ENCODE results near the gene SLC5A1. TPM values are rescaled to one million over a fixed set of nuclear protein-coding genes. Genes with fewer than 3 reads are reported as not detected.
"Not testable (repeated sequence)": the region's sequence is repeated elsewhere in the genome, so short reads cannot be mapped to it uniquely, and the experiment has no call there.

SLC5A1 gene
- total and polyA plus RNA-seq, 2 of the 8 experiments (the other 6 are each of a cell fraction or from before 2014, with no cell fraction given) = 0.06 TPM; not detected in 1

GRCh38 chr22:32147128-32147527, 104.1 kb downstream of the SLC5A1 start:
- H2BK20ac ChIP-seq (ENCODE audit: low read length); H3K4me3 ChIP-seq (ENCODE audit: extremely low read depth in 1 of 4, insufficient read depth in 2 of 4, low read depth in 3 of 4, low read length in 4 of 4); CTCF ChIA-PET (ENCODE audit: partially characterized antibody); H3K36me3 ChIP-seq (ENCODE audit: control insufficient read depth in 2 of 4, insufficient read depth in 4 of 4, low read length in 3 of 4); H3K9ac ChIP-seq (replicated peaks in 1 of 4; ENCODE audit: extremely low read depth in 1 of 4, low read depth in 3 of 4, low read length in 3 of 4); H3K79me1 ChIP-seq (ENCODE audit: low read depth, low read length); H3K27ac ChIP-seq (ENCODE audit: low read depth, low read length); H4K8ac ChIP-seq (ENCODE audit: extremely low read depth, insufficient read depth, low read length); FAIRE-seq; H4K20me1 ChIP-seq (replicated peaks in 1 of 2; ENCODE audit: control insufficient read depth in 1 of 2, insufficient read depth in 2 of 2, low read length in 2 of 2); H4K5ac ChIP-seq (ENCODE audit: insufficient read length, low read depth, low read length); H3K18ac ChIP-seq (ENCODE audit: extremely low read depth, low read length); POLR2A ChIA-PET (ENCODE audit: partially characterized antibody); H3K79me2 ChIP-seq (ENCODE audit: control insufficient read depth in 1 of 2, insufficient read depth in 2 of 2, low read length in 2 of 2); H3K27me3 ChIP-seq (replicated peaks in 1 of 4; ENCODE audit: control insufficient read depth in 3 of 4, extremely low read depth in 1 of 4, insufficient read depth in 3 of 4, low read length in 3 of 4); H2BK15ac ChIP-seq (ENCODE audit: low read length); H3K23ac ChIP-seq (ENCODE audit: insufficient read length); H3K4ac ChIP-seq (replicated peaks; ENCODE audit: insufficient read length, low read depth, low read length); H3K4me2 ChIP-seq (ENCODE audit: insufficient read depth in 1 of 2, low read depth in 2 of 2, low read length in 2 of 2); H2AK5ac ChIP-seq (ENCODE audit: low read depth, low read length); H2BK12ac ChIP-seq (ENCODE audit: low read depth, low read length); H3K9me3 ChIP-seq (ENCODE audit: insufficient read depth in 2 of 2, low read depth in 1 of 2, low read length in 1 of 2); H3K14ac ChIP-seq (ENCODE audit: insufficient read length); DNase-seq (ENCODE audit: low read depth in 1 of 2, low spot score in 2 of 2); H3K23me2 ChIP-seq (ENCODE audit: low read depth, low read length); H2BK5ac ChIP-seq (ENCODE audit: low read depth, low read length); H2AFZ ChIP-seq (ENCODE audit: low read length); H2BK120ac ChIP-seq (replicated peaks; ENCODE audit: low read depth, low read length); H3K4me1 ChIP-seq (replicated peaks in 1 of 4; ENCODE audit: control insufficient read depth in 3 of 4, insufficient read depth in 4 of 4, low read length in 3 of 4); H4K91ac ChIP-seq (replicated peaks; ENCODE audit: insufficient read length, low read length); H3K56ac ChIP-seq (replicated peaks; ENCODE audit: insufficient read length, low read depth, low read length): not testable (repeated sequence)
- 73% methylated on average over 7 of the region's 8 CpGs; no CpG with 5 or more reads in 1 of the 2 experiments for WGBS, 2 experiments (ENCODE audit: extremely low coverage in 1 of 2, insufficient coverage in 1 of 2, insufficient read length in 1 of 2, insufficient replicate concordance in 2 of 2, low coverage in 1 of 2, low lambda C conversion rate in 2 of 2, missing lambda C conversion rate in 1 of 2)

GRCh38 chr22:32148372-32148771, 105.3 kb downstream of the SLC5A1 start:
- H3K56ac ChIP-seq (replicated peaks; ENCODE audit: insufficient read length, low read depth, low read length); H2BK12ac ChIP-seq (ENCODE audit: low read depth, low read length); H2BK20ac ChIP-seq (ENCODE audit: low read length); DNase-seq (ENCODE audit: low read depth in 1 of 2, low spot score in 2 of 2); H2BK5ac ChIP-seq (ENCODE audit: low read depth, low read length); H3K23me2 ChIP-seq (ENCODE audit: low read depth, low read length); H3K23ac ChIP-seq (ENCODE audit: insufficient read length); H3K9ac ChIP-seq (replicated peaks in 1 of 4; ENCODE audit: extremely low read depth in 1 of 4, low read depth in 3 of 4, low read length in 3 of 4); H3K18ac ChIP-seq (ENCODE audit: extremely low read depth, low read length); H3K9me3 ChIP-seq (ENCODE audit: insufficient read depth in 2 of 2, low read depth in 1 of 2, low read length in 1 of 2); H3K27me3 ChIP-seq (replicated peaks in 1 of 4; ENCODE audit: control insufficient read depth in 3 of 4, extremely low read depth in 1 of 4, insufficient read depth in 3 of 4, low read length in 3 of 4); H3K36me3 ChIP-seq (ENCODE audit: control insufficient read depth in 2 of 4, insufficient read depth in 4 of 4, low read length in 3 of 4); H3K4me2 ChIP-seq (ENCODE audit: insufficient read depth in 1 of 2, low read depth in 2 of 2, low read length in 2 of 2); H3K27ac ChIP-seq (ENCODE audit: low read depth, low read length); H2AFZ ChIP-seq (ENCODE audit: low read length); H3K79me2 ChIP-seq (ENCODE audit: control insufficient read depth in 1 of 2, insufficient read depth in 2 of 2, low read length in 2 of 2); H3K79me1 ChIP-seq (ENCODE audit: low read depth, low read length); H2BK120ac ChIP-seq (replicated peaks; ENCODE audit: low read depth, low read length); H3K4me1 ChIP-seq (replicated peaks in 1 of 4; ENCODE audit: control insufficient read depth in 3 of 4, insufficient read depth in 4 of 4, low read length in 3 of 4); H4K5ac ChIP-seq (ENCODE audit: insufficient read length, low read depth, low read length); H3K4me3 ChIP-seq (ENCODE audit: extremely low read depth in 1 of 4, insufficient read depth in 2 of 4, low read depth in 3 of 4, low read length in 4 of 4); H3K4ac ChIP-seq (replicated peaks; ENCODE audit: insufficient read length, low read depth, low read length); H2BK15ac ChIP-seq (ENCODE audit: low read length); H2AK5ac ChIP-seq (ENCODE audit: low read depth, low read length); H3K14ac ChIP-seq (ENCODE audit: insufficient read length); H4K91ac ChIP-seq (replicated peaks; ENCODE audit: insufficient read length, low read length); H4K20me1 ChIP-seq (replicated peaks in 1 of 2; ENCODE audit: control insufficient read depth in 1 of 2, insufficient read depth in 2 of 2, low read length in 2 of 2); CTCF ChIA-PET (ENCODE audit: partially characterized antibody); H4K8ac ChIP-seq (ENCODE audit: extremely low read depth, insufficient read depth, low read length): not testable (repeated sequence)
- WGBS, 2 experiments (ENCODE audit: extremely low coverage in 1 of 2, insufficient coverage in 1 of 2, insufficient read length in 1 of 2, insufficient replicate concordance in 2 of 2, low coverage in 1 of 2, low lambda C conversion rate in 2 of 2, missing lambda C conversion rate in 1 of 2) = 87 to 100% methylated on average over 1 to 4 of the region's 4 CpGs
- FAIRE-seq = peak; percentile 70
- POLR2A ChIA-PET (ENCODE audit: partially characterized antibody) = interaction anchor here (1.3 kb wide), 1 partner anchor 17 kb away, joined by 3 read pairs; no protein-coding TSS in a partner anchor

All from H1 (cell line).